ENCODE results near the gene FZR1. TPM values are rescaled to one million over a fixed set of nuclear protein-coding genes. Genes with fewer than 3 reads are reported as not detected.

Gene FZR1
- total RNA-seq, 1 donor from 2014 or later = 16.4 TPM

- H3K4me3 Mint-ChIP-seq = no peak overlapping the region
- Histone ChIP-seq H3K4me2 (no peak overlapping the region), H3K27me3 (no peaks in the 10 kb centered on the region), H3K9ac (no peak overlapping the region), H3K4me3 (no peak overlapping the region), H3K79me2 (ENCODE audit: low read depth) (no peaks in the 10 kb centered on the region), H3K9me3 (ENCODE audit: low read depth) (no peaks in the 10 kb centered on the region), H3F3A (ENCODE audit: low read depth) (peaks cover 6% of the 10 kb centered on the region), H3K36me3 (no peaks in the 10 kb centered on the region), H4K20me1 (ENCODE audit: low read depth) (peaks cover 31% of the 10 kb centered on the region), H2AFZ (replicated peaks) (no peak overlapping the region), H3K27ac (no peak overlapping the region), H3K4me1 (no peaks in the 10 kb centered on the region)
- TF ChIP-seq EZH2phosphoT487 (IDR thresholded peaks at IDR 0.05) = no peak
- no peak for TF ChIP-seq CTCF (IDR thresholded peaks at IDR 0.05)
- TF ChIP-seq EZH2 (IDR thresholded peaks at IDR 0.05) = no peak
- no peaks in the 10 kb centered on the region for H3K9me3 Mint-ChIP-seq
- no peak for DNase-seq (ENCODE audit: low spot score)
- H3K4me1 Mint-ChIP-seq = peaks cover 13% of the 10 kb centered on the region
- H3K27me3 Mint-ChIP-seq (ENCODE audit: insufficient read depth, low read depth) = peaks cover 10% of the 10 kb centered on the region
- H3K27ac Mint-ChIP-seq = no peak overlapping the region
- peaks cover 18% of the 10 kb centered on the region for H3K36me3 Mint-ChIP-seq
Observed at GRCh38 chr19:3535235-3535535, 29.1 kb downstream of the FZR1 start.

DNA sequence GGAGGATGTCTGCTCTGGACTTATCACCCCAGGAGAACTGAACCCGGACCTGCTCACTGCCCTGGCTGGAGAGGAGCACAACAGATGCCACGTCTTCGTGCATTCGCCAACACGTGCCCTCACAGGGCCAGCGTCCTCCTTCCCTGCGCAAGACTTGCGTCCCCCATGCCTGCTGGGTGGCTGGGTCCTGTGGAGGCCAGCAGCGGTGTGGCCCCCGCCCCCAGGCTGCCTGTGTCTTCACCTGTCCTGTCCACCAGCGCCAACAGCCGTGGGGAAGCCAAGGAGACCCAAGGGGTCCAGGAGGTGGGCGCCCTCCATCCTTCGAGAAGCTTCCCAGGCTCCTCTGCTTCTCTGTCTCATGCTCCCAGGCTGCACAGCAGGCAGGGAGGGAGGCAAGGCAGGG lies 29.5 kb downstream of the FZR1 start:
- H3K36me3 Mint-ChIP-seq = peaks cover 18% of the 10 kb centered on the region
- Histone ChIP-seq H3K9me3 (ENCODE audit: low read depth) (no peaks in the 10 kb centered on the region), H3K9ac (no peak overlapping the region), H3K36me3 (no peaks in the 10 kb centered on the region), H3K4me2 (no peak overlapping the region), H3K79me2 (ENCODE audit: low read depth) (no peaks in the 10 kb centered on the region), H4K20me1 (ENCODE audit: low read depth) (peaks cover 31% of the 10 kb centered on the region), H3K27ac (no peak overlapping the region), H3F3A (ENCODE audit: low read depth) (peaks cover 6% of the 10 kb centered on the region), H3K27me3 (no peaks in the 10 kb centered on the region), H3K4me1 (no peaks in the 10 kb centered on the region), H2AFZ (replicated peaks) (no peak overlapping the region), H3K4me3 (no peak overlapping the region)
- H3K9me3 Mint-ChIP-seq = no peaks in the 10 kb centered on the region
- peaks cover 10% of the 10 kb centered on the region for H3K27me3 Mint-ChIP-seq (ENCODE audit: insufficient read depth, low read depth)
- H3K4me1 Mint-ChIP-seq = peaks cover 13% of the 10 kb centered on the region
- no peak overlapping the region for H3K4me3 Mint-ChIP-seq
- TF ChIP-seq EZH2phosphoT487 (IDR thresholded peaks at IDR 0.05) = no peak
- TF ChIP-seq CTCF (IDR thresholded peaks at IDR 0.05) = no peak
- no peak for TF ChIP-seq EZH2 (IDR thresholded peaks at IDR 0.05)
- no peak overlapping the region for H3K27ac Mint-ChIP-seq
- DNase-seq (ENCODE audit: low spot score) = no peak

DNA sequence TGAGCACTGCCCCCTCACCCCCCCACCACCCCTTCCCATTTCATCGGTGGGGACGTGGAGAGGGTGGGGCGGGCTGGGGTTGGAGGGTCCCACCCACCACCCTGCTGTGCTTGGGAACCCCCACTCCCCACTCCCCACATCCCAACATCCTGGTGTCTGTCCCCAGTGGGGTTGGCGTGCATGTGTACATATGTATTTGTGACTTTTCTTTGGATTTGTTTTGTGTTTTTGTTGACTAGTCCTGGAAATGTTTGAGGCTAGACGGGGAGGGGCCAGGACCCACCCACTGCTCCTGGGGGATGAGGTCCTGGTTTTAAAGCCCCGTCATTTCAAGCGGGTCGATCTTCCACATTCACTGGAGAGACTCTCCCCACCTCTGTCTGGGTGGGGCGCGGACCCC lies 29.9 kb downstream of the FZR1 start:
- Histone ChIP-seq H3F3A (ENCODE audit: low read depth) (peaks cover 6% of the 10 kb centered on the region), H3K9me3 (ENCODE audit: low read depth) (no peaks in the 10 kb centered on the region), H2AFZ (replicated peaks) (no peak overlapping the region), H3K4me3 (no peak overlapping the region), H3K27ac (no peak overlapping the region), H4K20me1 (ENCODE audit: low read depth) (peaks cover 31% of the 10 kb centered on the region), H3K79me2 (ENCODE audit: low read depth) (no peaks in the 10 kb centered on the region), H3K36me3 (no peaks in the 10 kb centered on the region), H3K27me3 (no peaks in the 10 kb centered on the region), H3K4me2 (no peak overlapping the region), H3K9ac (no peak overlapping the region), H3K4me1 (no peaks in the 10 kb centered on the region)
- DNase-seq (ENCODE audit: low spot score) = no peak
- no peak overlapping the region for H3K27ac Mint-ChIP-seq
- peaks cover 13% of the 10 kb centered on the region for H3K4me1 Mint-ChIP-seq
- peaks cover 10% of the 10 kb centered on the region for H3K27me3 Mint-ChIP-seq (ENCODE audit: insufficient read depth, low read depth)
- no peaks in the 10 kb centered on the region for H3K9me3 Mint-ChIP-seq
- H3K4me3 Mint-ChIP-seq = peak overlapping the region; percentile 65
- TF ChIP-seq EZH2 (IDR thresholded peaks at IDR 0.05) (no peak), CTCF (IDR thresholded peaks at IDR 0.05) (no peak), EZH2phosphoT487 (IDR thresholded peaks at IDR 0.05) (no peak)
- peaks cover 18% of the 10 kb centered on the region for H3K36me3 Mint-ChIP-seq
